OCI-LY3 (cell line): ENCODE results near the gene MET.

Experiments used
- CTCF ChIP-seq: fragments of 200-600, 300-600 bp; sonication (generic); IDR thresholded peaks from 2 replicates; pipeline ENCODE4 v1.5.1; 2014; ENCODE audit warnings: antibody characterized with exemption, low read length, low read depth
- EZH2phosphoT487 ChIP-seq: fragments of 200-600 bp; shearing (Covaris generic); IDR thresholded peaks from 2 replicates; pipeline ENCODE4 v1.6.1; 2018; ENCODE audit warnings: antibody characterized with exemption, mixed run types, low read depth

GRCh38 chr7:116771640-116772039, 99.6 kb downstream of the MET start:
- TF ChIP-seq CTCF (no peak), EZH2phosphoT487 (no peak)
